Measurements from ENCODE around the gene LPCAT2. TPM values are rescaled to one million over a fixed set of nuclear protein-coding genes. Genes with fewer than 3 reads are reported as not detected.
A peak's percentile ranks its signal among the peaks of the same experiment; 100 is the strongest.

LPCAT2 gene
- polyA plus RNA-seq, 3 donors: 28.5 to 49.7 (median 47.1) TPM

DNA sequence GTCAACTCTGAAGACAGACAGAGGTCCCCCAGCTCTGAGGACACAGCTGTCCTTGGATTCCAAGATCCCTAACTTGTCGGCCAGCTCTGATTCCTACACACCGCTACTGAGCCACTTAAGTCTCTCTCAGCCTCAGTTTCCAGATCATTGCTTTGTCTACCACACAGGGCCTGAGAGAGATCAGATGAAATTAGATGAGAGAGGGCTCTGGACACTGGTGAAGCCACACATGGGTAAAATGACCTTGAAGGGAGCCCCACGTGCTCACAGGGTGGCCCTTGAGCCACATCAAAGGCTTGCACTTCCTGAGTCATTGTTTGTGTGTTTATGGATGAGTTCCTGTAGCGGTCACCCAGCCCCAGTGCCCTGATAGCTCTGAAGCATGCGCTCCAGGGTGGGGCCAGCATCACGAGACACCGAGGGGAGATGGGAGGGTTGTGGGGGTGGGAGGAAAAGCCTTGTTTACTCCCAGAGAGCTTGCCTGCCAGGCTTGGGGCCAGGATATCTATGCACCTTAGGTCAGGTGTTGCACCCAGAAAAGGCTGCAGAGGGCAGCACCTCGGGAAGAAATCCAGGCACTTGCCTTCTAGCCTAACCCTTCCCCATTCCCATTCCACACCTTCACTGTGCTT lies 114.2 kb downstream of the LPCAT2 start:
- H3K27ac Mint-ChIP-seq: no peak overlapping the region
- no peaks in the 10 kb centered on the region for H4K20me1 ChIP-seq (ENCODE audit: insufficient read depth, low read length)
- no peak for DNase-seq
- H2AFZ ChIP-seq (ENCODE audit: insufficient read depth, low read depth, low read length, poor library complexity, severe bottlenecking): peak overlapping the region; percentile 6
- peaks cover 0 to 7% of the 10 kb centered on the region in 2 donors for H3K4me1 ChIP-seq (ENCODE audit: control insufficient read depth in 1 of 2, insufficient read depth in 2 of 2, low read length in 2 of 2)
- peaks cover 0 to 2% (median 0%) of the 10 kb centered on the region in 3 donors for H3K27me3 Mint-ChIP-seq (ENCODE audit: low read depth in 3 of 3)
- H3K4me2 ChIP-seq (replicated peaks; ENCODE audit: extremely low read depth, low read length, poor library complexity, severe bottlenecking): no peak overlapping the region
- no peak overlapping the region for H3K27ac ChIP-seq (ENCODE audit: low read depth in 1 of 2, low read length in 2 of 2)
- no peaks in the 10 kb centered on the region for H3K36me3 ChIP-seq (replicated peaks in 1 of 2; ENCODE audit: control insufficient read depth in 1 of 2, insufficient read depth in 2 of 2, low read length in 2 of 2)
- TF ChIP-seq, protein P1, sequence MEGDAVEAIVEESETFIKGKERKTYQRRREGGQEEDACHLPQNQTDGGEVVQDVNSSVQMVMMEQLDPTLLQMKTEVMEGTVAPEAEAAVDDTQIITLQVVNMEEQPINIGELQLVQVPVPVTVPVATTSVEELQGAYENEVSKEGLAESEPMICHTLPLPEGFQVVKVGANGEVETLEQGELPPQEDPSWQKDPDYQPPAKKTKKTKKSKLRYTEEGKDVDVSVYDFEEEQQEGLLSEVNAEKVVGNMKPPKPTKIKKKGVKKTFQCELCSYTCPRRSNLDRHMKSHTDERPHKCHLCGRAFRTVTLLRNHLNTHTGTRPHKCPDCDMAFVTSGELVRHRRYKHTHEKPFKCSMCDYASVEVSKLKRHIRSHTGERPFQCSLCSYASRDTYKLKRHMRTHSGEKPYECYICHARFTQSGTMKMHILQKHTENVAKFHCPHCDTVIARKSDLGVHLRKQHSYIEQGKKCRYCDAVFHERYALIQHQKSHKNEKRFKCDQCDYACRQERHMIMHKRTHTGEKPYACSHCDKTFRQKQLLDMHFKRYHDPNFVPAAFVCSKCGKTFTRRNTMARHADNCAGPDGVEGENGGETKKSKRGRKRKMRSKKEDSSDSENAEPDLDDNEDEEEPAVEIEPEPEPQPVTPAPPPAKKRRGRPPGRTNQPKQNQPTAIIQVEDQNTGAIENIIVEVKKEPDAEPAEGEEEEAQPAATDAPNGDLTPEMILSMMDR (IDR thresholded peaks at IDR 0.05): no peak
- WGBS (ENCODE audit: insufficient coverage): 75% methylated on average over 6 of the region's 8 CpGs
- H3K4me1 Mint-ChIP-seq: no peaks in the 10 kb centered on the region
- intact Hi-C loops (cut with micrococcal nuclease): no loop called here
- H3K9me3 ChIP-seq (replicated peaks in 1 of 2; ENCODE audit: control insufficient read depth in 1 of 2, insufficient read depth in 1 of 2, low read length in 2 of 2): no peaks in the 10 kb centered on the region
- no peak overlapping the region for H3K9ac ChIP-seq (ENCODE audit: insufficient read depth, low read length, poor library complexity, severe bottlenecking)
- H3K4me3 Mint-ChIP-seq: no peak overlapping the region
- no peaks in the 10 kb centered on the region for H3K27me3 ChIP-seq (ENCODE audit: control insufficient read depth in 2 of 2, insufficient read depth in 2 of 2, low read length in 2 of 2)
- no peak overlapping the region for H3K4me3 ChIP-seq (replicated peaks in 1 of 3; ENCODE audit: low read depth in 2 of 3, low read length in 3 of 3)
- H3K79me2 ChIP-seq (ENCODE audit: insufficient read depth, low read length): no peaks in the 10 kb centered on the region
- H3K9me3 Mint-ChIP-seq: peaks cover 0 to 6% (median 3%) of the 10 kb centered on the region in 7 donors
- H3K36me3 Mint-ChIP-seq: no peaks in the 10 kb centered on the region

DNA sequence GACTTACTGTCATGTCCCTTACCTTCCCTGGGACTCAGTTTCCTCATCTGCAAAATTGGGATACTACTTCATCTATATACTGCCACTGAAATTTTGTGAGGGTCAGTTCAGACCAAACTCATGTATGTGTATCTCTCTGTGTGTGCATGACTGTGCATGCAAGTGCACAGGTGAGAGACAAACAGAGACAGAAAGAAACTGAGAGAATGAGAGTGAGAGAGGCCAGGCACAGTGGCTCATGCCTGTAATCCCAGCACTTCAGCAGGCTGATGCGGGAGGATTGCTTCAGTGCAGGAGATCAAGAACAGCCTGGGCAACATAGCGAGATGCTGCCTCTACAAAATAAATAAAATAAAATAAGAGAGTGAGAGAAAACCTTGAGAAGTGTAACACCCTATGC lies 114.8 kb downstream of the LPCAT2 start:
- no peak for DNase-seq
- no peaks in the 10 kb centered on the region for H3K27me3 ChIP-seq (ENCODE audit: control insufficient read depth in 2 of 2, insufficient read depth in 2 of 2, low read length in 2 of 2)
- Mint-ChIP-seq H3K4me1 (no peaks in the 10 kb centered on the region), H3K4me3 (no peak overlapping the region), H3K9me3 (peaks cover 0 to 6% (median 2%) of the 10 kb centered on the region in 7 donors), H3K27me3 (ENCODE audit: low read depth in 3 of 3) (peaks cover 0 to 4% (median 0%) of the 10 kb centered on the region in 3 donors), H3K27ac (no peak overlapping the region), H3K36me3 (no peaks in the 10 kb centered on the region)
- H3K36me3 ChIP-seq (replicated peaks in 1 of 2; ENCODE audit: control insufficient read depth in 1 of 2, insufficient read depth in 2 of 2, low read length in 2 of 2): no peaks in the 10 kb centered on the region
- H4K20me1 ChIP-seq (ENCODE audit: insufficient read depth, low read length): no peaks in the 10 kb centered on the region
- H3K9ac ChIP-seq (ENCODE audit: insufficient read depth, low read length, poor library complexity, severe bottlenecking): no peak overlapping the region
- H2AFZ ChIP-seq (ENCODE audit: insufficient read depth, low read depth, low read length, poor library complexity, severe bottlenecking): no peak overlapping the region
- H3K4me2 ChIP-seq (replicated peaks; ENCODE audit: extremely low read depth, low read length, poor library complexity, severe bottlenecking): no peak overlapping the region
- intact Hi-C loops (cut with micrococcal nuclease): no loop called here
- H3K4me1 ChIP-seq (ENCODE audit: control insufficient read depth in 1 of 2, insufficient read depth in 2 of 2, low read length in 2 of 2): peaks cover 0 to 7% of the 10 kb centered on the region in 2 donors
- H3K4me3 ChIP-seq (replicated peaks in 1 of 3; ENCODE audit: low read depth in 2 of 3, low read length in 3 of 3): no peak overlapping the region
- TF ChIP-seq, protein P1 (IDR thresholded peaks at IDR 0.05): no peak
- WGBS (ENCODE audit: insufficient coverage): no CpG with 5 or more reads among the region's 2 CpGs
- no peaks in the 10 kb centered on the region for H3K9me3 ChIP-seq (replicated peaks in 1 of 2; ENCODE audit: control insufficient read depth in 1 of 2, insufficient read depth in 1 of 2, low read length in 2 of 2)
- no peaks in the 10 kb centered on the region for H3K79me2 ChIP-seq (ENCODE audit: insufficient read depth, low read length)
- H3K27ac ChIP-seq (ENCODE audit: low read depth in 1 of 2, low read length in 2 of 2): no peak overlapping the region
